ENCODE results near the gene HBD. TPM values are rescaled to one million over a fixed set of nuclear protein-coding genes. Genes with fewer than 3 reads are reported as not detected.

Gene HBD
- not detected in 2 replicates for total RNA-seq

DNA sequence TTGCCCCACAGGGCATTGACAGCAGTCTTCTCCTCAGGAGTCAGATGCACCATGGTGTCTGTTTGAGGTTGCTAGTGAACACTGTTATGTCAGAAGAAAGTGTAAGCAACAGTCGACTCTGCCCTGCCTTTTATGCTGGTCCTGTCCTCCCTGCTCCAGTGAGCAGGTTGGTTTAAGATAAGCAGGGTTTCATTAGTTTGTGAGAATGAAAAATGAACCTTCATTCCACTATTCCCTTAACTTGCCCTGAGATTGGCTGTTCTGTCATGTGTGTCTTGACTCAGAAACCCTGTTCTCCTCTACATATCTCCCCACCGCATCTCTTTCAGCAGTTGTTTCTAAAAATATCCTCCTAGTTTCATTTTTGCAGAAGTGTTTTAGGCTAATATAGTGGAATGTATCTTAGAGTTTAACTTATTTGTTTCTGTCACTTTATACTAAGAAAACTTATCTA is at the start of gene HBD:
Gene HBD (minus strand): TSS at position 103 of the 454 bp plus-strand sequence. CDS start 50 bp downstream, at position 53.
- Mint-ChIP-seq H3K36me3 (ENCODE audit: low read depth) (no peaks in the 10 kb centered on the region), H3K4me3 (no peak within 1 kb of the TSS), H3K27me3 (ENCODE audit: insufficient read depth) (no peaks in the 10 kb centered on the region), H3K4me1 (ENCODE audit: low read depth) (peaks cover 8% of the 10 kb centered on the region), H3K27ac (no peak within 1 kb of the TSS), H3K9me3 (no peaks in the 10 kb centered on the region)
- DNase-seq (ENCODE audit: low spot score) = no peak
- intact Hi-C loops (cut with micrococcal nuclease) = no loop called here

- Mint-ChIP-seq H3K27ac (no peak overlapping the region), H3K4me1 (ENCODE audit: low read depth) (peaks cover 6% of the 10 kb centered on the region), H3K4me3 (no peak overlapping the region), H3K9me3 (no peaks in the 10 kb centered on the region), H3K36me3 (ENCODE audit: low read depth) (no peaks in the 10 kb centered on the region), H3K27me3 (ENCODE audit: insufficient read depth) (peaks cover 2% of the 10 kb centered on the region)
- intact Hi-C loops (cut with micrococcal nuclease) = no loop called here
- no peak for DNase-seq (ENCODE audit: low spot score)
These were observed 49.6 kb upstream of the HBD start for GRCh38 chr11:5283882-5284281.

- Mint-ChIP-seq H3K36me3 (ENCODE audit: low read depth) (no peaks in the 10 kb centered on the region), H3K9me3 (no peaks in the 10 kb centered on the region), H3K27me3 (ENCODE audit: insufficient read depth) (peaks cover 2% of the 10 kb centered on the region), H3K4me3 (no peak overlapping the region), H3K4me1 (ENCODE audit: low read depth) (peaks cover 6% of the 10 kb centered on the region), H3K27ac (no peak overlapping the region)
- DNase-seq (ENCODE audit: low spot score) = no peak
- intact Hi-C loops (cut with micrococcal nuclease) = no loop called here
These were observed 48.8 kb upstream of the HBD start for GRCh38 chr11:5283086-5283485.

GRCh38 chr11:5282628-5283027 is 48.3 kb upstream of the HBD start:
- intact Hi-C loops (cut with micrococcal nuclease) = no loop called here
- Mint-ChIP-seq H3K36me3 (ENCODE audit: low read depth) (no peaks in the 10 kb centered on the region), H3K4me3 (no peak overlapping the region), H3K9me3 (no peaks in the 10 kb centered on the region), H3K27ac (no peak overlapping the region), H3K27me3 (ENCODE audit: insufficient read depth) (peaks cover 2% of the 10 kb centered on the region), H3K4me1 (ENCODE audit: low read depth) (peaks cover 6% of the 10 kb centered on the region)
- no peak for DNase-seq (ENCODE audit: low spot score)

DNA sequence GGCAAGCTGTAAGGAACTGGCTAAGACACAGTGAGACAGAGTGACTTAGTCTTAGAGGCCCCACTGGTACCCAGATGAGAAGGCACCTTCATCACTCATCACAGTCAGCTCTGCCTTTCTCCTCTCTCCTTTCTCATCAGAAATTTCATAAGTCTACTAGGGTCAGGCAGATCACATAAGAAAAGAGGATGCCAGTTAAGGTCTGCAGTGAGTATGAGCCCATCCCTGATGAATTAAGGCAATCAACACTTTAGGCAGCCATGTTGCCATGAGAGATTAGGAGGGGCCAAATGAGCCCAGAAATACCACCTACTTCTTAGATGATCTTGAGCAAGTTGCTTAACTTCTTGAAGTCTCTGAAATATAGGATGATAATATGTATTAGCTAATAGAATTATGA is 47.3 kb upstream of the HBD start:
- DNase-seq (ENCODE audit: low spot score) = no peak
- Mint-ChIP-seq H3K27ac (no peak overlapping the region), H3K4me1 (ENCODE audit: low read depth) (peaks cover 6% of the 10 kb centered on the region), H3K4me3 (no peak overlapping the region), H3K36me3 (ENCODE audit: low read depth) (no peaks in the 10 kb centered on the region), H3K27me3 (ENCODE audit: insufficient read depth) (peaks cover 2% of the 10 kb centered on the region), H3K9me3 (no peaks in the 10 kb centered on the region)
- intact Hi-C loops (cut with micrococcal nuclease) = no loop called here

GRCh38 chr11:5280582-5281102 is 46.4 kb upstream of the HBD start:
- Mint-ChIP-seq H3K4me3 (no peak overlapping the region), H3K9me3 (no peaks in the 10 kb centered on the region), H3K27me3 (ENCODE audit: insufficient read depth) (peaks cover 2% of the 10 kb centered on the region), H3K36me3 (ENCODE audit: low read depth) (no peaks in the 10 kb centered on the region), H3K27ac (peak overlapping the region; percentile 72), H3K4me1 (ENCODE audit: low read depth) (peaks cover 6% of the 10 kb centered on the region)
- intact Hi-C loops (cut with micrococcal nuclease) = no loop called here
- DNase-seq (ENCODE audit: low spot score) = peak; percentile 12

- H3K27ac Mint-ChIP-seq = no peak overlapping the region
- peaks cover 6% of the 10 kb centered on the region for H3K4me1 Mint-ChIP-seq (ENCODE audit: low read depth)
- H3K9me3 Mint-ChIP-seq = no peaks in the 10 kb centered on the region
- intact Hi-C loops (cut with micrococcal nuclease) = no loop called here
- DNase-seq (ENCODE audit: low spot score) = no peak
- H3K36me3 Mint-ChIP-seq (ENCODE audit: low read depth) = no peaks in the 10 kb centered on the region
- H3K27me3 Mint-ChIP-seq (ENCODE audit: insufficient read depth) = peaks cover 2% of the 10 kb centered on the region
- no peak overlapping the region for H3K4me3 Mint-ChIP-seq
These were observed 45.3 kb upstream of the HBD start for GRCh38 chr11:5279471-5280090.

- Mint-ChIP-seq H3K36me3 (ENCODE audit: low read depth) (no peaks in the 10 kb centered on the region), H3K27me3 (ENCODE audit: insufficient read depth) (peaks cover 2% of the 10 kb centered on the region), H3K4me3 (no peak overlapping the region), H3K4me1 (ENCODE audit: low read depth) (peaks cover 6% of the 10 kb centered on the region), H3K27ac (no peak overlapping the region), H3K9me3 (no peaks in the 10 kb centered on the region)
- intact Hi-C loops (cut with micrococcal nuclease) = no loop called here
- no peak for DNase-seq (ENCODE audit: low spot score)
These were observed 43.6 kb upstream of the HBD start for GRCh38 chr11:5277807-5278382.

GRCh38 chr11:5276697-5277096 is 42.4 kb upstream of the HBD start:
- DNase-seq (ENCODE audit: low spot score) = no peak
- Mint-ChIP-seq H3K4me1 (ENCODE audit: low read depth) (peaks cover 6% of the 10 kb centered on the region), H3K27ac (no peak overlapping the region)

DNA sequence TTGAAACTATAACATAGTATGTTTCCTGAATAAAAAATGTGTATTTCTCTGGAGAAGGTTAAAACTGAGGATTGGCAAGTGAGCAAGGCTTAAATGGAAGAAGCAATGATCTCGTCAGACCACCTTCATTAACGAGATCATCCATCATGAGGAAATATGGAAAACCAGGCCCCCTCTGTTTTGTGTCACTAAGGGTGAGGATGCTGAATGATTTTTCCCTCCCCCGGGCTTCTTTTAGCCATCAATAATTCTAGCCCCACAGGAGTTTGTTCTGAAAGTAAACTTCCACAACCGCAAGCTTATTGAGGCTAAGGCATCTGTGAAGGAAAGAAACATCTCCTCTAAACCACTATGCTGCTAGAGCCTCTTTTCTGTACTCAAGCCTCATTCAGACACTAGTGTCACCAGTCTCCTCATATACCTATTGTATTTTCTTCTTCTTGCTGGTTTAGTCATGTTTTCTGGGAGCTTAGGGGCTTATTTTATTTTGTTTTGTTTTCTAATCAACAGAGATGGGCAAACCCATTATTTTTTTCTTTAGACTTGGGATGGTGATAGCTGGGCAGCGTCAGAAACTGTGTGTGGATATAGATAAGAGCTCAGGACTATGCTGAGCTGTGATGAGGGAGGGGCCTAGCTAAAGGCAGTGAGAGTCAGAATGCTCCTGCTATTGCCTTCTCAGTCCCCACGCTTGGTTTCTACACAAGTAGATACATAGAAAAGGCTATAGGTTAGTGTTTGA is 41.3 kb upstream of the HBD start:
- no peaks in the 10 kb centered on the region for H3K36me3 Mint-ChIP-seq (ENCODE audit: low read depth)

More at GRCh38 chr11:5276697-5277096, 42.4 kb upstream of the HBD start:
- no peaks in the 10 kb centered on the region for H3K36me3 Mint-ChIP-seq (ENCODE audit: low read depth)
- intact Hi-C loops (cut with micrococcal nuclease) = no loop called here
- no peak overlapping the region for H3K4me3 Mint-ChIP-seq
- H3K27me3 Mint-ChIP-seq (ENCODE audit: insufficient read depth) = no peaks in the 10 kb centered on the region
- no peaks in the 10 kb centered on the region for H3K9me3 Mint-ChIP-seq

GRCh38 chr11:5274395-5274794 is 40.1 kb upstream of the HBD start:
- Mint-ChIP-seq H3K27me3 (ENCODE audit: insufficient read depth) (no peaks in the 10 kb centered on the region), H3K4me1 (ENCODE audit: low read depth) (no peaks in the 10 kb centered on the region), H3K27ac (no peak overlapping the region), H3K36me3 (ENCODE audit: low read depth) (no peaks in the 10 kb centered on the region), H3K4me3 (no peak overlapping the region), H3K9me3 (no peaks in the 10 kb centered on the region)
- intact Hi-C loops (cut with micrococcal nuclease) = no loop called here
- DNase-seq (ENCODE audit: low spot score) = no peak

More for the DNA sequence above, 41.3 kb upstream of the HBD start:
- Mint-ChIP-seq H3K4me3 (no peak overlapping the region), H3K4me1 (ENCODE audit: low read depth) (peaks cover 2% of the 10 kb centered on the region), H3K9me3 (no peaks in the 10 kb centered on the region), H3K27ac (no peak overlapping the region), H3K27me3 (ENCODE audit: insufficient read depth) (no peaks in the 10 kb centered on the region)
- intact Hi-C loops (cut with micrococcal nuclease) = no loop called here
- no peak for DNase-seq (ENCODE audit: low spot score)

DNA sequence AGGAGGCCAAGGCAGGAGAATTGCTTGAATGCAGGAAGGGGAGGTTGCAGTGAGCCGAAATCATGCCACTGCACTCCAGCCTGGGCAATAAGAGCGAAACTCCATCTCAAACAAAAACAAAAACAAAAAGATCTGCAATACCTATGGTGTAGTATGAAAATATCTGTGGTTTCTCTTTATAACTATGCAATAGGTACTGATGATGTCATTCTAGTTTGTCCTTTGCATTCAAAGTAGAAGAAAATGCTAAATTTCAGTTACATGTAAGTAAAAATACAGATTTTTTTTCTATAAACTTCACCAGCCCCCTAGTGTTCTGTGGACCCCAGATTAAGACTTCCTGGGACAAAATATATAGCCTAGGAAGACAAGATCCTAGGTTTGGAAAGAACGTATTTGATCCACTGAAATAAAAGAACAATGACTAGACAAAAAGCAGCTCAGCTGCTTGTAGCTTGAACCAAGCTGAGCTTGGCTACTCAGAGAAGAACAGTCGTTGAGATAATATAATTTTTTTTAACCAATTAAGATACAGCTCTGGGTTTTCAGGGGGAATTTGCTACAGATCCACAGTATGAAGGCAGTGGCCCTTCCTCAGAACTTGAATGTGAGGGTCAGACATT is 38.2 kb upstream of the HBD start:
- Mint-ChIP-seq H3K36me3 (ENCODE audit: low read depth) (no peaks in the 10 kb centered on the region), H3K4me3 (no peak overlapping the region), H3K9me3 (no peaks in the 10 kb centered on the region), H3K27me3 (ENCODE audit: insufficient read depth) (no peaks in the 10 kb centered on the region), H3K27ac (no peak overlapping the region), H3K4me1 (ENCODE audit: low read depth) (no peaks in the 10 kb centered on the region)
- no peak for DNase-seq (ENCODE audit: low spot score)
- intact Hi-C loops (cut with micrococcal nuclease) = no loop called here

DNA sequence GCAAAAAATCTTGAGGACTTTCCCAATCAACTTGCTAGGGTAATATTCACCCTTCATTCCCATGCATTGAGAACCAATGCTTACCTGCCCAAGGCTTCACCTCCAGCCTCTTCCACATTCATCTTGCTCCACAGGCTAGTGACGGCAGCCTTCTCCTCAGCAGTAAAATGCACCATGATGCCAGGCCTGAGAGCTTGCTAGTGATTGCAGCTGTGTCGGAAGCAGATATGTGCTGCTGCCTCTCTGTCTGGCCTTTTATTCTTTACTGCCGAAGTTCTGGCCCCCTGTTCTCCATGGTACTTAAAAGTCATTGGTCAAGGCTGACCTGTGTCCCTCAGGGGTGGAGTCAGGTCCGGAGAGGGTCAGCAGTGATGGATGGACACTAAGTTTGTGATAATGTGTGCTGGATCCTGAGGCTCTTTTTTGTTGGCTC is 35.4 kb upstream of the HBD start, which contains the start of gene HBE1:
Gene HBE1 (minus strand): TSS at position 231 of the 433 bp plus-strand sequence. CDS start 55 bp downstream, at position 176.
- DNase-seq (ENCODE audit: low spot score) = no peak
- Mint-ChIP-seq H3K27ac (no peak within 1 kb of the TSS), H3K9me3 (no peaks in the 10 kb centered on the region), H3K4me3 (no peak within 1 kb of the TSS), H3K4me1 (ENCODE audit: low read depth) (no peaks in the 10 kb centered on the region), H3K36me3 (ENCODE audit: low read depth) (no peaks in the 10 kb centered on the region), H3K27me3 (ENCODE audit: insufficient read depth) (peaks cover 5% of the 10 kb centered on the region)
- intact Hi-C loops (cut with micrococcal nuclease) = no loop called here
